Liver (tissue), 3 donors: ENCODE measurements around the gene DAPL1.

Source experiments
- FOXA2 ChIP-seq: IDR thresholded peaks from 2 replicates; pipeline ENCODE4 v1.6.1; 2016; ENCODE audit warnings: antibody characterized with exemption
- GABPA ChIP-seq, 2 donors: IDR thresholded peaks in 1 of 2; conservative IDR thresholded peaks in 1 of 2; 2 replicates each; pipeline ENCODE4 v1.6.1; 2016; ENCODE audit warnings: antibody characterized with exemption in 2 of 2, mild to moderate bottlenecking in 1 of 2, moderate library complexity in 1 of 2
- JUND ChIP-seq, 2 donors: IDR thresholded peaks; 2 replicates each; pipeline ENCODE4 v1.6.1; 2016; ENCODE audit warnings: antibody characterized with exemption in 2 of 2
- RAD21 ChIP-seq, 2 donors: IDR thresholded peaks; 2 replicates each; pipeline ENCODE4 v1.6.1; 2016; ENCODE audit warnings: antibody characterized with exemption in 2 of 2, mild to moderate bottlenecking in 2 of 2
- SP1 ChIP-seq: IDR thresholded peaks from 2 replicates; pipeline ENCODE4 v1.6.1; 2018; ENCODE audit warnings: antibody characterized with exemption, mild to moderate bottlenecking
- TAF1 ChIP-seq: conservative IDR thresholded peaks from 2 replicates; pipeline ENCODE4 v1.6.1; 2016; ENCODE audit warnings: antibody characterized with exemption, mild to moderate bottlenecking
- YY1 ChIP-seq: IDR thresholded peaks from 2 replicates; pipeline ENCODE4 v1.6.1; 2016; ENCODE audit warnings: antibody characterized with exemption, mild to moderate bottlenecking
- TF ChIP-seq, protein P1 (sequence below): fragments of 150-350 bp; IDR thresholded peaks from 2 replicates; pipeline ENCODE4 v1.5.1; 2017; ENCODE audit warnings: improper control_type of control experiment, low read depth, low read length; ENCODE audit not compliant: missing input control
- TF ChIP-seq, protein P2 (sequence below): IDR thresholded peaks from 2 replicates; pipeline ENCODE4 v1.6.1; 2016; ENCODE audit warnings: antibody characterized with exemption
- TF ChIP-seq, protein P3 (sequence below): IDR thresholded peaks from 2 replicates; pipeline ENCODE4 v1.6.1; 2016; ENCODE audit warnings: antibody characterized with exemption, mild to moderate bottlenecking
- donor health status: healthy.
- donor health status: healthy.

DNA sequence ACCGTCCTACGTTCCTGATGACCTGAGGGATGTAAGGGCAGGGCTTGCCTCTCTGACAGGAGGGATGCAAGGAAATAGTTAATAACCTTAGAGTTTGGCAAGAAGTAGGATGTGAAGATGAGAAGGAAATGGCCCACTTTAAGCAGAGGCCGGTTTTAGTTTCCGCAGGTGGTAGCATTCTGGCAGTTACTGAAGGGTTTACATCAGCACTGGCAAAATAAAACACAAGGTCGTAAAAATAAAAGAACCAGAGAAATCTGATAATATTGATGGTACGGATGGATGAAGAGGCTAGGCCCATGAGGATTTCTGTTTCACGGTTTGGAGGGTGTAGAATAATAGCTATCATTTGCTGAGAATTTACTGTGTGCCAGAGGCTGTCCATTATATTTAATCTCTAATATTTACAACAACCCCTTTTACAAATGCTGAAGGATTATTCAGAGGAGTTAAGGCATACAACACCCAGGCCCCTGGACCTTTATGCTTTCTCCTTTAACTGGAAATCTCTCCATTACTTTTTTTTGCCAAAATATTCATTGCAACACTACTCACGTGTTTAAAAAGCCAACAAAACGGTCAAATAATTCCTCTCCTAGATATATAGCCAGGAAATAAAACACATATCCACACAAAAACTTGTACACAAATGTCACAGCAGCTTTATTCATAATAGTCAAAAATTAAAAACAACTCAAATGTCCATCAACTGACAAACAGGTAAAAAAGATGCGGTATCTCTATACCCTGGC lies 28.5 kb downstream of the DAPL1 start:
- no peak for TF ChIP-seq TAF1
- TF ChIP-seq, protein P1, sequence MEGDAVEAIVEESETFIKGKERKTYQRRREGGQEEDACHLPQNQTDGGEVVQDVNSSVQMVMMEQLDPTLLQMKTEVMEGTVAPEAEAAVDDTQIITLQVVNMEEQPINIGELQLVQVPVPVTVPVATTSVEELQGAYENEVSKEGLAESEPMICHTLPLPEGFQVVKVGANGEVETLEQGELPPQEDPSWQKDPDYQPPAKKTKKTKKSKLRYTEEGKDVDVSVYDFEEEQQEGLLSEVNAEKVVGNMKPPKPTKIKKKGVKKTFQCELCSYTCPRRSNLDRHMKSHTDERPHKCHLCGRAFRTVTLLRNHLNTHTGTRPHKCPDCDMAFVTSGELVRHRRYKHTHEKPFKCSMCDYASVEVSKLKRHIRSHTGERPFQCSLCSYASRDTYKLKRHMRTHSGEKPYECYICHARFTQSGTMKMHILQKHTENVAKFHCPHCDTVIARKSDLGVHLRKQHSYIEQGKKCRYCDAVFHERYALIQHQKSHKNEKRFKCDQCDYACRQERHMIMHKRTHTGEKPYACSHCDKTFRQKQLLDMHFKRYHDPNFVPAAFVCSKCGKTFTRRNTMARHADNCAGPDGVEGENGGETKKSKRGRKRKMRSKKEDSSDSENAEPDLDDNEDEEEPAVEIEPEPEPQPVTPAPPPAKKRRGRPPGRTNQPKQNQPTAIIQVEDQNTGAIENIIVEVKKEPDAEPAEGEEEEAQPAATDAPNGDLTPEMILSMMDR, result no peak
- no peak for TF ChIP-seq JUND (IDR thresholded peaks at IDR 0.05)
- TF ChIP-seq, protein P2, sequence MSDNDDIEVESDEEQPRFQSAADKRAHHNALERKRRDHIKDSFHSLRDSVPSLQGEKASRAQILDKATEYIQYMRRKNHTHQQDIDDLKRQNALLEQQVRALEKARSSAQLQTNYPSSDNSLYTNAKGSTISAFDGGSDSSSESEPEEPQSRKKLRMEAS, result peak; percentile 54
- TF ChIP-seq GABPA (IDR thresholded peaks at IDR 0.05 in 1 of 2, conservative IDR thresholded peaks at IDR 0.05 in 1 of 2), result peak in 1 of 2 donors; percentile 18
- TF ChIP-seq FOXA2, result no peak
- TF ChIP-seq, protein P3, sequence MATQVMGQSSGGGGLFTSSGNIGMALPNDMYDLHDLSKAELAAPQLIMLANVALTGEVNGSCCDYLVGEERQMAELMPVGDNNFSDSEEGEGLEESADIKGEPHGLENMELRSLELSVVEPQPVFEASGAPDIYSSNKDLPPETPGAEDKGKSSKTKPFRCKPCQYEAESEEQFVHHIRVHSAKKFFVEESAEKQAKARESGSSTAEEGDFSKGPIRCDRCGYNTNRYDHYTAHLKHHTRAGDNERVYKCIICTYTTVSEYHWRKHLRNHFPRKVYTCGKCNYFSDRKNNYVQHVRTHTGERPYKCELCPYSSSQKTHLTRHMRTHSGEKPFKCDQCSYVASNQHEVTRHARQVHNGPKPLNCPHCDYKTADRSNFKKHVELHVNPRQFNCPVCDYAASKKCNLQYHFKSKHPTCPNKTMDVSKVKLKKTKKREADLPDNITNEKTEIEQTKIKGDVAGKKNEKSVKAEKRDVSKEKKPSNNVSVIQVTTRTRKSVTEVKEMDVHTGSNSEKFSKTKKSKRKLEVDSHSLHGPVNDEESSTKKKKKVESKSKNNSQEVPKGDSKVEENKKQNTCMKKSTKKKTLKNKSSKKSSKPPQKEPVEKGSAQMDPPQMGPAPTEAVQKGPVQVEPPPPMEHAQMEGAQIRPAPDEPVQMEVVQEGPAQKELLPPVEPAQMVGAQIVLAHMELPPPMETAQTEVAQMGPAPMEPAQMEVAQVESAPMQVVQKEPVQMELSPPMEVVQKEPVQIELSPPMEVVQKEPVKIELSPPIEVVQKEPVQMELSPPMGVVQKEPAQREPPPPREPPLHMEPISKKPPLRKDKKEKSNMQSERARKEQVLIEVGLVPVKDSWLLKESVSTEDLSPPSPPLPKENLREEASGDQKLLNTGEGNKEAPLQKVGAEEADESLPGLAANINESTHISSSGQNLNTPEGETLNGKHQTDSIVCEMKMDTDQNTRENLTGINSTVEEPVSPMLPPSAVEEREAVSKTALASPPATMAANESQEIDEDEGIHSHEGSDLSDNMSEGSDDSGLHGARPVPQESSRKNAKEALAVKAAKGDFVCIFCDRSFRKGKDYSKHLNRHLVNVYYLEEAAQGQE, result no peak
- TF ChIP-seq RAD21 (IDR thresholded peaks at IDR 0.05), result peak in 1 of 2 donors; percentile 6
- TF ChIP-seq SP1, result no peak
- peak; percentile 43 for TF ChIP-seq YY1
